ENCODE measurements around the gene CHCHD6.
A peak's percentile ranks its signal among the peaks of the same experiment; 100 is the strongest.

Gene CHCHD6

GRCh38 chr3:126834596-126835471 is 130.8 kb downstream of the CHCHD6 start:
- no peak for DNase-seq

- no peak for DNase-seq
These were observed 131.6 kb downstream of the CHCHD6 start for GRCh38 chr3:126835472-126836219.

- DNase-seq = no peak
These were observed 132.3 kb downstream of the CHCHD6 start for GRCh38 chr3:126836220-126836860.

- no peak for DNase-seq
These were observed 133.7 kb downstream of the CHCHD6 start for GRCh38 chr3:126837773-126838172.

- peak; percentile 43 for DNase-seq
These were observed 142.1 kb downstream of the CHCHD6 start for GRCh38 chr3:126845920-126846715.

GRCh38 chr3:126847061-126847460 is 143.0 kb downstream of the CHCHD6 start:
- no peak for DNase-seq

GRCh38 chr3:126848991-126849390 is 145.0 kb downstream of the CHCHD6 start:
- DNase-seq = no peak

GRCh38 chr3:126849768-126850167 is 145.7 kb downstream of the CHCHD6 start:
- no peak for DNase-seq

- DNase-seq = no peak
These were observed 146.5 kb downstream of the CHCHD6 start for GRCh38 chr3:126850370-126851085.

- DNase-seq = no peak
These were observed 147.3 kb downstream of the CHCHD6 start for GRCh38 chr3:126851382-126851781.

GRCh38 chr3:126851934-126852333 is 147.9 kb downstream of the CHCHD6 start:
- DNase-seq = peak; percentile 54

GRCh38 chr3:126852511-126852910 is 148.5 kb downstream of the CHCHD6 start:
- no peak for DNase-seq

GRCh38 chr3:126854666-126855065 is 150.6 kb downstream of the CHCHD6 start:
- no peak for DNase-seq

GRCh38 chr3:126855374-126855773 is 151.3 kb downstream of the CHCHD6 start:
- DNase-seq = no peak

GRCh38 chr3:126857928-126858327 is 153.9 kb downstream of the CHCHD6 start:
- peak; percentile 40 for DNase-seq

- DNase-seq = no peak
These were observed 154.4 kb downstream of the CHCHD6 start for GRCh38 chr3:126858401-126858800.

GRCh38 chr3:126858887-126859286 is 154.8 kb downstream of the CHCHD6 start:
- peak; percentile 100 for DNase-seq

- DNase-seq = peak; percentile 86
These were observed 155.6 kb downstream of the CHCHD6 start for GRCh38 chr3:126859415-126860246.

GRCh38 chr3:126865736-126866135 is 161.7 kb downstream of the CHCHD6 start:
- DNase-seq = no peak

GRCh38 chr3:126866175-126866759 is 162.2 kb downstream of the CHCHD6 start:
- DNase-seq = no peak
